ENCODE data around the gene WIPI1.
"Not testable (repeated sequence)": the region's sequence is repeated elsewhere in the genome, so short reads cannot be mapped to it uniquely, and the experiment has no call there.

Gene WIPI1

DNA sequence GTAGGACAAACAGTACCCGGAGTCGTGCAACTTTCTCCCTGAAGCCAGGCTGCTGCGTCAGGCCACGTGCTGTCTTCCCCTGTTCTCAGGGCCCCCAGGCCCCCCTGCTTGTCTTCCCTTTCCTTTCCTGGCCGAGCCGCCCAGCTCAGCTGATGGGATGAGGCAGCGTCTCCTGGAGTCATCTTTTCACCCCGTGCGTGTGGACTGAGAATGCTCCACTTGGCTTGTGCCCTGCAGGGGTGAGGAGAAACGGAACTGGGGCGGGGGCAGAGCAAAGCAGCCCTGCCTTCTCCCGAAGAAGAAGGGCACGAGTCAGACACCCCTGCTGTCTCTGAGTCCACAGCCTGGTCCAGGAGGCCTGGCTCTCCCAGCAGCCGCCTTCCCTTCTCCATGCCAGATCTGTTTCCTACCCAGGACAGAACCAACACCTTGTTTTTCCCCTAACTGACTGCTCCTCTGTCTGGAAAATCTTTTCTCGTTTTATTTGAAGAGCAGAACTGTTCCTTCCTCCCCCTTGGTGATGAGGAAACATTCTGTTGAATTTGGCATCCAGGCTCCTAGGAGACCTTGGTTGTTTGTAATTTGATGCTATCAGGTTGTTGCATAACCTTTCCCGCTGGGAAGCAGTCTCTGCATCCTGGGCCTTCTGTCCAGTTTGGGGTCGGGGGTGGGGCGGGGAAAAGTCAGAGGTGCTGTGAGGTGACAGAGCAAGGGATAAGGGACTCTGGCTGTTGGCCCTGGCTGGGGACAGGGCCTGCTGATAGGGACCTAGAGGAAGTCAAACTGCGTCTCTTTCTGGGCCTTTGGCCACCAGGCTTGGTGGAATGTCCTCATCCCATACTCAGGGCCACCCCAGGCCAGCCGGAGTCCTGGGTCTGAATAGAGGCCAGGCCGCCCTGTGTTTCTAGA, 78.8 kb downstream of the WIPI1 start:
- TF ChIP-seq EZH2 (IDR thresholded peaks at IDR 0.05; ENCODE audit: borderline replicate concordance, low read length): no peak
- TF ChIP-seq, protein P1, sequence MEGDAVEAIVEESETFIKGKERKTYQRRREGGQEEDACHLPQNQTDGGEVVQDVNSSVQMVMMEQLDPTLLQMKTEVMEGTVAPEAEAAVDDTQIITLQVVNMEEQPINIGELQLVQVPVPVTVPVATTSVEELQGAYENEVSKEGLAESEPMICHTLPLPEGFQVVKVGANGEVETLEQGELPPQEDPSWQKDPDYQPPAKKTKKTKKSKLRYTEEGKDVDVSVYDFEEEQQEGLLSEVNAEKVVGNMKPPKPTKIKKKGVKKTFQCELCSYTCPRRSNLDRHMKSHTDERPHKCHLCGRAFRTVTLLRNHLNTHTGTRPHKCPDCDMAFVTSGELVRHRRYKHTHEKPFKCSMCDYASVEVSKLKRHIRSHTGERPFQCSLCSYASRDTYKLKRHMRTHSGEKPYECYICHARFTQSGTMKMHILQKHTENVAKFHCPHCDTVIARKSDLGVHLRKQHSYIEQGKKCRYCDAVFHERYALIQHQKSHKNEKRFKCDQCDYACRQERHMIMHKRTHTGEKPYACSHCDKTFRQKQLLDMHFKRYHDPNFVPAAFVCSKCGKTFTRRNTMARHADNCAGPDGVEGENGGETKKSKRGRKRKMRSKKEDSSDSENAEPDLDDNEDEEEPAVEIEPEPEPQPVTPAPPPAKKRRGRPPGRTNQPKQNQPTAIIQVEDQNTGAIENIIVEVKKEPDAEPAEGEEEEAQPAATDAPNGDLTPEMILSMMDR (IDR thresholded peaks at IDR 0.05; ENCODE audit: low read length): no peak
- H3K9ac ChIP-seq (ENCODE audit: low read length): no peak overlapping the region
- no peak overlapping the region for H3K4me2 ChIP-seq (ENCODE audit: low read length)

DNA sequence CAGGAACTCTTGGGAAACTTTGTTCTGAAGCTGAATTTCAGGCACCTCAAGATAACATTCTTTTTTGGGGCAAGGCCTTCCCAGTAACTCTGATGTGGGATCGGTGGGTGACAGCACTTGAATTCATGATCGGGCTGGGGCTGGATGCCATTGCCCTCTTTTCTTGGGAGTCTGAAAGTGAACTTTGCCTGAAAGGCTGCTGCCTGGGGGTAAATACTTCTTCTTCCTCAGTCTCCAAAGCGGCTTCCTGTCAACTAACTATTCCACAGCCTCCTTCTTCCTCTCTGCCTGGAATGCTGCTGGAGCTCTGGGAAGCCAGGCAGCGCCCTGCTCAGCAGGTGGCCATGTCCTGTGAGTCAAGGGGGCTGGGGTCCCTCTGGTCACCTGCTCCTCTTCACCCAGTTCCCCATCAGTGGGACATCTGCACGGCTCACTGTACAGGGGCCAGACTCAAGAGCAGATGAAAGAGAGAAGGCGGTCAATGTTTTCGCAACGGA, 79.5 kb downstream of the WIPI1 start:
- Histone ChIP-seq H3K27ac (ENCODE audit: low read depth, low read length, poor library complexity, severe bottlenecking) (no peak overlapping the region), H2AFZ (ENCODE audit: low read length) (no peak overlapping the region), H3K4me3 (ENCODE audit: low read depth, low read length, poor library complexity, severe bottlenecking) (no peak overlapping the region), H3K4me2 (ENCODE audit: low read length) (no peak overlapping the region), H3K4me1 (ENCODE audit: insufficient read depth, low read length, severe bottlenecking) (no peaks in the 10 kb centered on the region), H3F3A (ENCODE audit: insufficient read depth, low read length) (no peaks in the 10 kb centered on the region), H3K79me2 (ENCODE audit: insufficient read depth, low read length) (no peaks in the 10 kb centered on the region), H3K36me3 (ENCODE audit: insufficient read depth, low read length) (no peaks in the 10 kb centered on the region), H3K27me3 (ENCODE audit: insufficient read depth, low read length) (no peaks in the 10 kb centered on the region), H3K9me2 (ENCODE audit: low read depth, low read length) (no peaks in the 10 kb centered on the region), H3K9me3 (ENCODE audit: low read length) (no peaks in the 10 kb centered on the region), H3K9ac (ENCODE audit: low read length) (no peak overlapping the region), H4K20me1 (ENCODE audit: insufficient read depth, low read length) (no peaks in the 10 kb centered on the region)
- TF ChIP-seq, protein P1 (IDR thresholded peaks at IDR 0.05; ENCODE audit: low read length): no peak
- TF ChIP-seq EZH2 (IDR thresholded peaks at IDR 0.05; ENCODE audit: borderline replicate concordance, low read length): no peak

More for the DNA sequence above, 78.8 kb downstream of the WIPI1 start:
- no peaks in the 10 kb centered on the region for H3K9me3 ChIP-seq (ENCODE audit: low read length)
- no peaks in the 10 kb centered on the region for H3F3A ChIP-seq (ENCODE audit: insufficient read depth, low read length)
- H3K4me3 ChIP-seq (ENCODE audit: low read depth, low read length, poor library complexity, severe bottlenecking): no peak overlapping the region
- no peaks in the 10 kb centered on the region for H4K20me1 ChIP-seq (ENCODE audit: insufficient read depth, low read length)
- H3K79me2 ChIP-seq (ENCODE audit: insufficient read depth, low read length): no peaks in the 10 kb centered on the region
- H3K4me1 ChIP-seq (ENCODE audit: insufficient read depth, low read length, severe bottlenecking): no peaks in the 10 kb centered on the region
- no peaks in the 10 kb centered on the region for H3K36me3 ChIP-seq (ENCODE audit: insufficient read depth, low read length)
- no peak overlapping the region for H3K27ac ChIP-seq (ENCODE audit: low read depth, low read length, poor library complexity, severe bottlenecking)
- H3K9me2 ChIP-seq (ENCODE audit: low read depth, low read length): no peaks in the 10 kb centered on the region
- H2AFZ ChIP-seq (ENCODE audit: low read length): no peak overlapping the region
- no peaks in the 10 kb centered on the region for H3K27me3 ChIP-seq (ENCODE audit: insufficient read depth, low read length)

DNA sequence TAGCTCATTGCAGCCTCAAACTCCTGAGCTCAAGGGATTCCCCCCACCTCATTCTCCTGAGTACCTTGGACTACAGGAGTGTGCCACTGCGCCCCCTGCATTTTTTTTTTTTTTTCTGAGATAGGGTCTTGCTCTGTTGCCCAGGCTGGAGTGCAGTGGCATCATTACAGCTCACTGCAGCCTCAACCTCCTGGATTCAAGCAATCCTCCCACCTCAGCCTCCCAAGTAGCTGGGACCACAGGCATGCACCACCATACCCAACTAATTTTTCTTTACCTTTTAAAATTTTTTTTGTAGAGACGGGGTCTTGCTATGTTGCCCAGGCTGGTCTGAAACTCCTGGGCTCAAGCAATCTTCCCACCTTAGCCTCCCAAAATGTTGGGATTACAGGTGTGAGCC, 81.1 kb downstream of the WIPI1 start:
- not testable (repeated sequence) for H3K4me2 ChIP-seq (ENCODE audit: low read length); H4K20me1 ChIP-seq (ENCODE audit: insufficient read depth, low read length); H3K79me2 ChIP-seq (ENCODE audit: insufficient read depth, low read length); H3F3A ChIP-seq (ENCODE audit: insufficient read depth, low read length); H3K9ac ChIP-seq (ENCODE audit: low read length); H2AFZ ChIP-seq (ENCODE audit: low read length); H3K36me3 ChIP-seq (ENCODE audit: insufficient read depth, low read length); H3K4me3 ChIP-seq (ENCODE audit: low read depth, low read length, poor library complexity, severe bottlenecking); H3K27me3 ChIP-seq (ENCODE audit: insufficient read depth, low read length); H3K9me2 ChIP-seq (ENCODE audit: low read depth, low read length); H3K27ac ChIP-seq (ENCODE audit: low read depth, low read length, poor library complexity, severe bottlenecking); H3K4me1 ChIP-seq (ENCODE audit: insufficient read depth, low read length, severe bottlenecking); H3K9me3 ChIP-seq (ENCODE audit: low read length)
